Measurements from ENCODE around the gene CTNNBIP1. TPM values are rescaled to one million over a fixed set of nuclear protein-coding genes. Genes with fewer than 3 reads are reported as not detected.

CTNNBIP1 gene
- total RNA-seq, 2 donors from 2014 or later, result 65.0 to 69.5 TPM

DNA sequence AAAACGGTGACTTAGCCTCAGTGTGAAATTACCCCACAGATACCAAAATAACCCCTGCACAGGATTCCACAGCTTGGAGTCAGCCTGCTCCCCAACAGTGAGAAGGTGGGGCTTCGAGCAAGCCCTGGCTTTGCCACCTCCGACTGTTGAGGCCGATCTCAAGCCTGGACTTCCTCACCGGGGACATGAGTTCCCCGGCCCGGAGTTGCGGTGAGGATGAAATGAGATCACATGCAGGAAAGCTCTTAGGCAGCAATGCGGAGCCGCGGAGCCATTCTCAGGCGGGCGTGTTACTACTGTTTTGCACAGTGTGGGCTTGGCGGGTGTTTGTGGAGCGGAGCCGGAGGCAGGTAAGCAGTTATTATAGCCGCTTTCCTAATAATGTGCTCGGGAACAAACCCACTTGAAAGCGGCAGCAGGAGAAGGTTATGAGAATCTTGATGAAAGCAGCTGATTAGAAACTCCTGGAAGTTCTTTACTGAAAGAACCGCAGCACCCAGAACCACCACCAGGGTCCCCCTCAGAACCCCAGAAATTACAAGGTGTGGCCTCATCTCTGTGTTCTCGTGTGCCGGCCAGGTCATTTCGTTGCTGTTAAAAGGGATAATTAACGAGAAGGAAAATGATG is 82.4 kb downstream of the CTNNBIP1 start:
- no peak overlapping the region for H3K27ac ChIP-seq (ENCODE audit: low read depth, low read length)
- H3K27me3 ChIP-seq (ENCODE audit: control insufficient read depth, insufficient read depth, low read length, poor library complexity, severe bottlenecking), result peaks cover 8% of the 10 kb centered on the region
- H3K4me3 ChIP-seq (ENCODE audit: low read length), result no peak overlapping the region
- H3K27me3 Mint-ChIP-seq (ENCODE audit: insufficient read depth), result peaks cover 29% of the 10 kb centered on the region
- H3K27ac Mint-ChIP-seq, result no peak overlapping the region
- WGBS, 2 experiments (ENCODE audit: insufficient coverage in 1 of 2, insufficient read length in 1 of 2), result 89 to 92% methylated on average over 18 to 24 of the region's 24 CpGs
- no peak overlapping the region for H3K9ac ChIP-seq (ENCODE audit: extremely low read depth, low read length, poor library complexity, severe bottlenecking)
- no peaks in the 10 kb centered on the region for H3K36me3 ChIP-seq (ENCODE audit: control insufficient read depth, insufficient read depth, low read length)
- TF ChIP-seq CTCF (conservative IDR thresholded peaks at IDR 0.05), result peak; percentile 67
- H3K9me3 Mint-ChIP-seq, result no peaks in the 10 kb centered on the region
- H3K9me3 ChIP-seq (ENCODE audit: control insufficient read depth, low read length), result no peaks in the 10 kb centered on the region
- DNase-seq, result peak; percentile 78
- H3K4me3 Mint-ChIP-seq, result no peak overlapping the region
- peaks cover 23% of the 10 kb centered on the region for H3K4me1 Mint-ChIP-seq
- no peaks in the 10 kb centered on the region for H3K36me3 Mint-ChIP-seq (ENCODE audit: low read depth)
- H3K4me1 ChIP-seq (ENCODE audit: control insufficient read depth, insufficient read depth, low read length), result peaks cover 11% of the 10 kb centered on the region

DNA sequence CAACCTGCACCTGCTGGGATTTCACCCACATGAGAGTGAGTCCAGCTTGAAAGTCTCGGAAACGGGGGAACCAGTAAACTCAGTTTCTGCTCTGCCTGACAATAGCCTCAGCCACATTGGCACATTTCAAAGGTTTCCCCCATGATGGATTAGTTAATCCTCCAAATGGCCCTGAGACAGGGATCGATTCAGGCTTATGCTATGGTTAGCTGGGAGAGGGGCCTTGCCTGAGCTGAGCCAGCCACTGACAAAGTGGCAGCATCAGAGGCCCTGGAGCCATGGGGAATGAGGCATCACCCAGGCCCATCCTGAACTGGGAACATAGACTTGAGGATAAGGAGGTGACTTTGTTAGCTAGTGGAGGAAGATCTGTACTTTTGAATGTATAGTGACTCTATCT is 83.5 kb downstream of the CTNNBIP1 start:
- no peak overlapping the region for H3K4me3 ChIP-seq (ENCODE audit: low read length)
- Mint-ChIP-seq H3K36me3 (ENCODE audit: low read depth) (no peaks in the 10 kb centered on the region), H3K27ac (no peak overlapping the region), H3K9me3 (no peaks in the 10 kb centered on the region), H3K4me3 (no peak overlapping the region), H3K27me3 (ENCODE audit: insufficient read depth) (peaks cover 33% of the 10 kb centered on the region), H3K4me1 (peaks cover 34% of the 10 kb centered on the region)
- H3K27ac ChIP-seq (ENCODE audit: low read depth, low read length), result no peak overlapping the region
- no peak for TF ChIP-seq CTCF (conservative IDR thresholded peaks at IDR 0.05)
- DNase-seq, result no peak
- no peaks in the 10 kb centered on the region for H3K9me3 ChIP-seq (ENCODE audit: control insufficient read depth, low read length)
- no peaks in the 10 kb centered on the region for H3K36me3 ChIP-seq (ENCODE audit: control insufficient read depth, insufficient read depth, low read length)
- peaks cover 15% of the 10 kb centered on the region for H3K4me1 ChIP-seq (ENCODE audit: control insufficient read depth, insufficient read depth, low read length)
- 81 to 85% methylated on average over 3 of the region's 3 CpGs for WGBS, 2 experiments (ENCODE audit: insufficient coverage in 1 of 2, insufficient read length in 1 of 2)
- H3K9ac ChIP-seq (ENCODE audit: extremely low read depth, low read length, poor library complexity, severe bottlenecking), result no peak overlapping the region
- H3K27me3 ChIP-seq (ENCODE audit: control insufficient read depth, insufficient read depth, low read length, poor library complexity, severe bottlenecking), result peaks cover 8% of the 10 kb centered on the region

DNA sequence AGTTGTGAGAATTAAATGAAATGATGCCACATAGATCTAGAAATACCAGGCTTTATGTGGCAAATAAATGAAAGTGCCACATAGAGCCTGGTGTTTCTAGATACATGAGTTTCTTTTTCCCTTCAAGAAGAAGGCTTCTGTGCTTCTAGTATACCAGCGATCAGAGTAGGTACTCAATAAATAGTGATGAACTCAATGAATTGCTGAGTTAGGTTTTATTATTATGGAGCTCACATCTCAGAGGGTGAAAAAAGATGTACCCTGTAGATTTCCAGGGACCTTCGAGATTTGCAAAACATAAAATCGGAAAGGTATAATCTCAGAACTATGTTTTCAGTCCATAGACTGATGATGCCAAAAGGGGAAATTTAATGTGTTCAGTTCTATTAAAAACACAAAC is 84.0 kb downstream of the CTNNBIP1 start:
- Mint-ChIP-seq H3K27ac (no peak overlapping the region), H3K27me3 (ENCODE audit: insufficient read depth) (peaks cover 33% of the 10 kb centered on the region), H3K4me1 (peaks cover 35% of the 10 kb centered on the region), H3K9me3 (no peaks in the 10 kb centered on the region), H3K4me3 (no peak overlapping the region), H3K36me3 (ENCODE audit: low read depth) (no peaks in the 10 kb centered on the region)
- Histone ChIP-seq H3K9me3 (ENCODE audit: control insufficient read depth, low read length) (no peaks in the 10 kb centered on the region), H3K27me3 (ENCODE audit: control insufficient read depth, insufficient read depth, low read length, poor library complexity, severe bottlenecking) (peaks cover 8% of the 10 kb centered on the region), H3K4me3 (ENCODE audit: low read length) (no peak overlapping the region), H3K4me1 (ENCODE audit: control insufficient read depth, insufficient read depth, low read length) (peaks cover 15% of the 10 kb centered on the region), H3K36me3 (ENCODE audit: control insufficient read depth, insufficient read depth, low read length) (no peaks in the 10 kb centered on the region), H3K9ac (ENCODE audit: extremely low read depth, low read length, poor library complexity, severe bottlenecking) (no peak overlapping the region), H3K27ac (ENCODE audit: low read depth, low read length) (no peak overlapping the region)
- no peak for DNase-seq
- TF ChIP-seq CTCF (conservative IDR thresholded peaks at IDR 0.05), result no peak
- WGBS, 2 experiments (ENCODE audit: insufficient coverage in 1 of 2, insufficient read length in 1 of 2), result 90 to 96% methylated on average over 3 of the region's 3 CpGs

Data from endodermal cell (in vitro differentiated cells).